Epithelial cell of proximal tubule (primary cell): Measurements from ENCODE around the gene USP17L17. TPM values are rescaled to one million over a fixed set of nuclear protein-coding genes. Genes with fewer than 3 reads are reported as not detected.

Experiments used
- total RNA-seq: library from RNA; depleted of rRNA; stranded (reverse); fragments of >200 nt; gene quantifications from 2 replicates; pipeline ENCODE4 v1.2.3, GENCODE V29; 2015

Gene USP17L17
- total RNA-seq, 1 donor from 2014 or later = not detected

Other genes with a start within 250 kb of the USP17L17 start
- gene FAM90A26, start 73.5 kb upstream of the USP17L17 start, total RNA-seq = not detected in 2 replicates
- gene USP17L10, start 33.2 kb upstream of the USP17L17 start, total RNA-seq = not detected in 2 replicates
- not detected in 2 replicates for gene USP17L11, start 28.5 kb upstream of the USP17L17 start, total RNA-seq
- not detected in 2 replicates for gene USP17L12, start 23.7 kb upstream of the USP17L17 start, total RNA-seq
- not detected in 2 replicates for gene USP17L13, start 19.0 kb upstream of the USP17L17 start, total RNA-seq
- gene USP17L15, start 9.5 kb upstream of the USP17L17 start, total RNA-seq = not detected in 2 replicates
- gene USP17L18, start 4.8 kb downstream of the USP17L17 start, total RNA-seq = not detected in 2 replicates
- not detected in 2 replicates for gene USP17L19, start 9.5 kb downstream of the USP17L17 start, total RNA-seq
- gene USP17L20, start 14.2 kb downstream of the USP17L17 start, total RNA-seq = not detected in 2 replicates
- gene USP17L21, start 19.0 kb downstream of the USP17L17 start, total RNA-seq = not detected in 2 replicates
- not detected in 2 replicates for gene USP17L22, start 23.7 kb downstream of the USP17L17 start, total RNA-seq
- gene USP17L24, start 81.3 kb downstream of the USP17L17 start, total RNA-seq = not detected in 2 replicates
- gene USP17L25, start 86.0 kb downstream of the USP17L17 start, total RNA-seq = not detected in 2 replicates
- not detected in 2 replicates for gene USP17L26, start 90.8 kb downstream of the USP17L17 start, total RNA-seq
- not detected in 2 replicates for gene USP17L5, start 95.5 kb downstream of the USP17L17 start, total RNA-seq
- gene USP17L27, start 100.3 kb downstream of the USP17L17 start, total RNA-seq = not detected in 2 replicates
- gene USP17L28, start 105.0 kb downstream of the USP17L17 start, total RNA-seq = not detected in 2 replicates
- gene USP17L29, start 109.8 kb downstream of the USP17L17 start, total RNA-seq = not detected in 2 replicates
- not detected in 2 replicates for gene USP17L30, start 119.2 kb downstream of the USP17L17 start, total RNA-seq
- not detected in 2 replicates for gene DEFB131A, start 200.5 kb downstream of the USP17L17 start, total RNA-seq